GM19043 (cell line): ENCODE measurements around the gene TBC1D5.
A peak's percentile ranks its signal among the peaks of the same experiment; 100 is the strongest.
"Not testable (repeated sequence)": the region's sequence is repeated elsewhere in the genome, so short reads cannot be mapped to it uniquely, and the experiment has no call there.

Experiments
- ATAC-seq: cut with Tn5 transposase; IDR thresholded peaks from one replicate; pipeline ENCODE4 v1.9.1; 2021; ENCODE audit warnings: low read depth; ENCODE audit not compliant: unreplicated experiment

Gene TBC1D5

GRCh38 chr3:17431004-17431403, 311.4 kb downstream of the TBC1D5 start:
- ATAC-seq: no peak

GRCh38 chr3:17430582-17430981, 311.8 kb downstream of the TBC1D5 start:
- ATAC-seq: no peak

- no peak for ATAC-seq
Measured at GRCh38 chr3:17423786-17424536, 318.5 kb downstream of the TBC1D5 start.

- ATAC-seq: no peak
Measured at GRCh38 chr3:17422636-17423035, 319.8 kb downstream of the TBC1D5 start.

GRCh38 chr3:17420668-17421067, 321.8 kb downstream of the TBC1D5 start:
- ATAC-seq: no peak

- peak; percentile 92 for ATAC-seq
Measured at GRCh38 chr3:17412950-17413530, 329.4 kb downstream of the TBC1D5 start.

GRCh38 chr3:17411157-17411877, 331.1 kb downstream of the TBC1D5 start:
- ATAC-seq: no peak

GRCh38 chr3:17407576-17407975, 334.9 kb downstream of the TBC1D5 start:
- ATAC-seq: no peak

GRCh38 chr3:17404548-17404947, 337.9 kb downstream of the TBC1D5 start:
- no peak for ATAC-seq

GRCh38 chr3:17402442-17402841, 340.0 kb downstream of the TBC1D5 start:
- no peak for ATAC-seq

GRCh38 chr3:17401912-17402311, 340.5 kb downstream of the TBC1D5 start:
- ATAC-seq: no peak

GRCh38 chr3:17399586-17399985, 342.8 kb downstream of the TBC1D5 start:
- ATAC-seq: peak; percentile 44

- peak; percentile 92 for ATAC-seq
Measured at GRCh38 chr3:17398959-17399551, 343.4 kb downstream of the TBC1D5 start.

- no peak for ATAC-seq
Measured at GRCh38 chr3:17396036-17396435, 346.4 kb downstream of the TBC1D5 start.

- no peak for ATAC-seq
Measured at GRCh38 chr3:17394541-17395155, 347.8 kb downstream of the TBC1D5 start.

GRCh38 chr3:17392516-17392915, 349.9 kb downstream of the TBC1D5 start:
- not testable (repeated sequence) for ATAC-seq

- no peak for ATAC-seq
Measured at GRCh38 chr3:17390785-17391184, 351.6 kb downstream of the TBC1D5 start.

GRCh38 chr3:17387108-17387507, 355.3 kb downstream of the TBC1D5 start:
- no peak for ATAC-seq

GRCh38 chr3:17386432-17386831, 356.0 kb downstream of the TBC1D5 start:
- no peak for ATAC-seq

- no peak for ATAC-seq
Measured at GRCh38 chr3:17384567-17385296, 357.7 kb downstream of the TBC1D5 start.
